Cardiac septum (tissue), 1 donor: Measurements from ENCODE around the gene TMEM272. TPM values are rescaled to one million over a fixed set of nuclear protein-coding genes. Genes with fewer than 3 reads are reported as not detected.

Experiments
- DNase-seq: peaks from one replicate; pipeline ENCODE4 v3.0.0-alpha.2; 2020; ENCODE audit warnings: low spot score
- intact Hi-C: fragments of 100-400 bp; cut with DNase I; formaldehyde crosslinking; loops from one replicate; pipeline ENCODE4 v1.14.0; 2022
- long read RNA-seq: library from polyadenylated mRNA; unstranded; transcript quantifications from one replicate; pipeline ENCODE4 v2.0.0, GENCODE V29; 2021
- total RNA-seq: library from RNA; stranded (reverse); fragmentation: NEBNext Ultra II Directional; extraction: Animal tissue kit (Norgen Biotek cat#: 25700); gene quantifications from one replicate; pipeline ENCODE4 v1.2.1, GENCODE V29; 2021
- donor health status: DM: no; HTN: no; CAD: no.

The TMEM272 gene, protein sequence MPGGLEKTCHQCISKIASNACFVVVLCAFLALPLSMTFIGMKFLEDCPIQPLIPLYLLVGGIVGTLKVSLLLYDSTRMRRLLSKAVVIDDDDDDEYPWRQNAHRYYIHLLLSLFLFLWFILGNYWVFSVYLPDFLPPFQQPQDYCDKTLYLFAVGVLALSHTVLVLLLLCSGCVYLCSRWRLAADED
- total RNA-seq: 1.7 TPM
- long read RNA-seq, partial matches to known transcripts: 2 of 3 reads
- long read RNA-seq, other reads (novel, unspliced or antisense): 1 of 3 reads

- intact Hi-C loops: loop anchor here (5.0 kb wide), 1 partner anchor 282 kb away; the partner anchor contains the start of gene NEK5
- peak; percentile 82 for DNase-seq
Observed at GRCh38 chr13:51844862-51845573, at the start of gene TMEM272. TSS of gene TMEM272 (minus strand) at chr13:51845177. CDS start at chr13:51838530, 6,647 bp downstream.

GRCh38 chr13:51894239-51894638 is 49.3 kb upstream of the TMEM272 start:
- intact Hi-C loops: no loop called here
- DNase-seq: no peak

DNA sequence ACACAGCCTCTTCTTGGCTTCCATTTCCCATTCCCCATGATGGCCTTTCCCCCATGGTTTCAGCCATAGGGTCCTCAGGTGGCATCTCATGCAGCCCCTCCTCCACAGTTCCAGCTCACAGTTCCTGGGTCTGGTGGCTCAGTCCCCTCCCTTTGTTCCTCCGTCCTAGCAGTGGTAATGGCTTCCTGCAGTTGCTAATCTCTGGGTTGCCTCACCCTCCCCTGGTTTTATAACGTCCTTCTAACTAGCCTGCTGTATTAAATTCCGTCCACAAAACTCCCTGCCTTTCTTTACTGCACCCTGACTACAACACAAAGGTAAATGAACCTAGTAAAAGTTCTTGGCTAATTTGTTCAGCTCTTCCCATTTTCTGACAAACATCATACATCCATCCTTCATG is 47.7 kb upstream of the TMEM272 start:
- no peak for DNase-seq
- intact Hi-C loops: no loop called here

DNA sequence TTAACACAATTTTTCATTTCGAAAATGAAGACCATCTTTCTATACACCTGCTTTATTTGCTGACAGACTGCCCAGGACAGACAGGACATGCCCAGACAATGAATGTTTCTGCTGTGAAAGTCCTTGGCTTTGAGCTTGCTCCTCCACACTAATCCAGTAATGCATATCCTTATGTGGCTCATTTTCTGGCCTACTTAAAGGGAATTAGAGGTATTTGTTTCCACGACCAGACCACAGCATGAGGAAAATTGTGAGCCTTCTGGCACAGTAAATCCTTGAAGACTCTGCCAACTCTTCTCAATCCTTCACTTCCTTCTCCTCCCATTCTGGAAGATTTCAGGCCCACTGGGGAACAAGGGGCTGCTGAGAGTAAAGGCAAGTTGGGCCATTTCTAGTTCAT is 42.5 kb upstream of the TMEM272 start:
- no peak for DNase-seq
- intact Hi-C loops: no loop called here

DNA sequence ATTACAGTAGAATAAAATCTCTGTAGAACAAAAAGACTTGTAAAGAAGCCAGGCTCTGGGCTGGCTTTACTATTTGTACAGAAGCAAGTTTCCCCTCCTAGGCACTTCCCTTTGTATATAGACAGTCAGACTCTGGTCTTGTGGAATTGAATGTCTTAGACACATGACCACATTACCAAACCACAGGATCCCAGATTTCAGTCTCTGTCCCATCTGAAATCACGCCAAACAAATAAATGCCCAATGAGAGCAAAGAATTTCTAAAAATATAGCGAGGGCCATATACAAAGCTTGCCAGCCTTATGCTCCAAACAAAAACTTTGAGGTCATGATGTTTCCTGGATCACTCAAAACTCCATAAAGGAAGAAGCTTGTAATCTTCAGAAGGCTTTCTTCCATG is 40.7 kb upstream of the TMEM272 start:
- no peak for DNase-seq
- intact Hi-C loops: no loop called here

DNA sequence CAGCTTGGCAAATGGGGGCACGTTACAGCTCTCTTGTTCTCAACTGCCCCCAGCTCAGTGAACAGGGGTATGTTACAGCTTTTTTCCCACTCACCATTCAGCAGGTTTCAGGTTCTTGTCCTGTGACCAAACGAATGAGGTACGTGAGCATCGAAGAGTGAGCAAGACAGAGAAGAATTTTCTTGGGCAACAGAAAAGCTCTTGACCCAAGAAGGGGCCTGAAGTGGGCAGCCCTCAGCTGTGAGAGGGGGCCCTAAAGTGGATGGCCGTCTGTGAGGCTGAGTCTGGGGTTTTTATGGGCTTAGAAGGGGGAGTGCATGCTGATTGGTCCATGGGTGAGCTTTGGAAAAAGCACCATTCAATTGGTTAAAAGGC is 38.2 kb upstream of the TMEM272 start:
- intact Hi-C loops: no loop called here
- no peak for DNase-seq

DNA sequence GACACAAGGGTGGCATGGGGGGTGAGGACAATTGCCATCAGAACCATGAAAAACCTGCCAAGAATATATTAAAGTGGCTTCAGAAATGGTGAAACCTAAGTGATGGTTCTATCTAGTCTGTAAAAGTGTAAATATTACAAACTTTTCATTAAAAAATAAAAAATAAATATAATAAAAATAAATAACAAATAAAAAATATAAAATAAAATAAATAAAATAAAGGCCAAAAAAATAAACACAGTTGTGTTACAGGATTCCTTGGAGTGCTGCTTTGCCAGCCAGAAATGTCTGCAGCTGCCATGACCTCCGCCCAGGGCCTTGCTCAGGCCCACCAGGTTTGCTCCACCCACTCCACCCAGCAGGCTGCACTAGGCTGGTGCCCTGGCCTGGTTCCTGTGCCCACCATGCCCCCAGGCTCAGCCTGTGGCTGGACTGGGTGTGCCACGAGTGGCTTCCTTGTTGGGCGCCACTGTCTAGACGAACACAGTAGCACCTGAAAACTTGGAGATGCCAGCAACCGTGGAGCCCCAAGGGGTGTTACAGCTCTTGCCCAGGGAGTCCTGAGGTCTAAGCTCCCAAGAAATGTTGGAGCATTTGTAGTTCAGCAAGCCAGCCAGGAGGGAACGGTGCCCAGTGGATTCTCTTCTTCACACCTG is 37.7 kb upstream of the TMEM272 start:
- no peak for DNase-seq
- intact Hi-C loops: no loop called here

DNA sequence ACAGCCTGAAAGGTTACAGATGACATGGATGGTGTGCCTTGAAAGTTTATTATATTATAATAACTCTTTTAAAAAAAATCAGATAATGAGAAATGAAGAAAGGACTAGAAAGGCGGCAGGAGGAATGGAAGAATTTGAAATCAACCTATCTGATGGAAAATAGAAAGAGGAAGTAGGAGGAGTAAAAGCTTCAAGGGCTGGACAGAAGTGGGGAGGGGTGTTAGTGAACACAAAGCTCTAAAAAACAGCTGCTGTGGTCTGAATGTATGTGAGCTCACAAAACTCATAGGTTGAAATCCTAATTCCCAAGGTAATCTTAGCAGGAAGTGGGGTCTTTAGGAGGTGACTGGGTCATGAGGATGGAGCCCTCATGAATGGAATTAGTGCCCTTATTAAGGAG is 36.3 kb upstream of the TMEM272 start:
- no peak for DNase-seq
- intact Hi-C loops: no loop called here

GRCh38 chr13:51879133-51879532 is 34.2 kb upstream of the TMEM272 start:
- intact Hi-C loops: no loop called here
- DNase-seq: no peak

DNA sequence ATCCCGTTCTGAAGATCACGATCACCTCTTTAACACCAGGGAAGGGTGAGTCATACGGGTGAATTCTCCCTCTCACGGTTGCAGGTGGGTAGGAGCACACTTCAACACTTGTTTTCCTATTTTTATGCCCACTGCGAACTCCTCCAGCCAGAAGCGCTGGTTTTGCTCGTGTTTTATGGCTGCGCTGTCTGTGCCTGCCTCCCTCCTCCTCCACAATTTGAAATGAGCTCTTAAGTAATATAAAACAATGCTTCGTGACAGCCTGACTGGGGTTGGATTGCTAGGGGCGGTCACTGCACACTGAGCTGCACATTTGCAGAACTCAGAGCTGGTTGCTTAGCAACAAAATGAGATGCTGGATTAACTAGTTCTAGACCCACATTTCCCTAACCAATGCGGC is 29.7 kb upstream of the TMEM272 start:
- intact Hi-C loops: no loop called here
- DNase-seq: no peak

DNA sequence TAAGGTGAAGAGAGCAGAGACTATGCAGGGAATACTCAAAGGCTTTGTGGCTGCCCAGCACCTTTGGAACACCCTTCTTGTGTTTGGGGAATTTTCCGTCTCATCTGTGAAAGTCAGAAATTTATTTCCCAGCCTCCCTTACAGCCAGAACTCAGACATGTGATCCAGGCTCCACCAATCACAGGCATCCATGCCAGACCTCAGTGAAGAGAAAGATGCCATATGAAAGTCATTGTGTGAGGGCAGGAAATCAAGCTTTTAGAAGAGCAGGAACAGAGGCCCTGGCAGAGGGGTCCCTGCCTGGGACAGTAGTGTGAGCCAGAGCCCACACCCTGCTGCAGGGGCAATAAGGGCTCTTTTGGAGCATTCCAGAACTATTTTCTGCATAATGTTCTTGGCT is 28.9 kb upstream of the TMEM272 start:
- no peak for DNase-seq
- intact Hi-C loops: no loop called here

GRCh38 chr13:51873117-51873798 is 28.3 kb upstream of the TMEM272 start:
- DNase-seq: no peak
- intact Hi-C loops: no loop called here

- intact Hi-C loops: no loop called here
- no peak for DNase-seq
Observed at GRCh38 chr13:51870616-51871015, 25.6 kb upstream of the TMEM272 start.

DNA sequence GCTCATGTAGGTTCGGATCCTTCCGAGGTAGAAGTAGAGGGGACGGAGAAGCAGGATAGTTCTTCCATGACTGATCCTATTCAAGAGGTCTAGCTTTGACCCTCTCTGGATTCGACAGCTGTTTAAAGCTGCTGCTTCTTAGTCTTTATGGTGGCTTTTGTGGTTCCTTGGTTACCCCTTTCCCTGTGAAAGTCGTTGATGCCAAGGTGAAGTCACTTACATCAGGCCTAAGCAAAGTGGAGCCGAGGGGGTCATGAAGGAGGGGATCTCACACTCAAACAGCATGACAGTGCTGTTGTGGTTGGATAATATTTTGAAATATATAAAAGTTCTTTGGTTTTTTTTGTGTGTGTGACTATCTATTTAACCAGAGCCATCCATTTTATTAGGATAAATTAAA is 24.9 kb upstream of the TMEM272 start:
- no peak for DNase-seq

DNA sequence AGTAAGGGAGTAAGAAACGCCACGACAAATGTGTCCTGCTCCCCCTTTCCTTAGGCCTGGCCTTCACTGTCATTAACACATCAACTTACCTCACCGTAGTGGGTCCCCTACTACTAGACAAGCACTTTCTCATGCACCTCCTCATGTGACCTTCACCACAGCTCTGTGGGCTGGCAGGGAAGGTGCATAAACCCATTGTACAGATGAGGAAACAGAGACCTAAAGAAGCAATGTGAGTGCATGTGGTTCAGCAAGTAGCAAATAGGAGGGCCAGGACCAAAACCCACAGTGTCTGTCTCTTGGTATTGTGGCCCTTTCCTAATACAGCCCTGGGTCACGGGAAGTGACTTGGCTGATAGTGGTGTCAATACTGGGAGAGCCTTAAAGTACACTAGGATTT is 22.1 kb upstream of the TMEM272 start:
- intact Hi-C loops: no loop called here
- no peak for DNase-seq

More for the DNA sequence above, 24.9 kb upstream of the TMEM272 start:
- intact Hi-C loops: no loop called here

- no peak for DNase-seq
- intact Hi-C loops: no loop called here
Observed at GRCh38 chr13:51865838-51866237, 20.9 kb upstream of the TMEM272 start.

DNA sequence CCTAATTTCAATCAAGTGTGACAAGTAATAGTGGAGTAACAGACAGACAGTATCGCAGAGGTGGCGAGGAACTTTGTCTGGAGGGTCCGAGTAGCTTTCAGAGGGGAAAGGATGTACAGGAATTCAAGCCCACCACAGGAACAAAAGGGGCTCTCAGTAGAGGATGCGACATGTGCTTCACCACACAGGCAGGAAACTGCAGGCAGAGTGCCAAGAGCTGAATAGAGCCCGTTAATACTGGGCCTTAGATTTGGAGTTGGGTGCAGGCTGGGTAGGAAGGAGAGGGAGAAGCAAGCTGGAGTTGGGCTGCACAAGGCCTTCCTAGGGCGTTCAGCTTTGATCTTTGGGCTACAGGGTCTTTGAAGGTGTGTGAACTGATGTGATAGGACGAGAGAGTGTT is 18.0 kb upstream of the TMEM272 start:
- intact Hi-C loops: no loop called here
- DNase-seq: no peak

DNA sequence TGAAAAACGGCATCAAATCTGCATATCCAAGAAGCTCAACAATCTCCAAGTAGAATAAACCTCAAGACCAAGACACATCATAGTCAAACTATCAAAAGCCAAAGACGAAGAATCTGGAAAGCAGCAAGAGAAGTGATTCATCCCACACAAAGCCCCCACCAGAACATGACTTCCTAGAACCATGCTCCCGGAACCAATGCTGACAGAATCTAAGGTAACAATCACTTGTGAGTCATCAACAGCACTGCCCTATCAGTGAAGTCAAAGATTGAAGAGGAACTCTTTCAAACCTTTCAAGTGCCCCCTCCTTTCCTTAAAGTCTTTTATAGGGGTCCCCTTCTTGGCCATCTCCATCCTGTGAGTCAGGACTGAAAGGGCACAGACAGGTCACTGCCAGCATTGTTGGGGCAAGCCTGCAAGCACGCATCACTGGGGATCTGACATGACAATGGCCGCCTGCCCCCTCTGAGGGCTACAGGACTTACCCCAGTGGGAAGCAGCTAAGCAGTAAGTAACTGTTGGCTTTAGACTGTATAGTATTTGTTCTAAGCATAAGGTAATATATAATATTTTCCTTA is 16.8 kb upstream of the TMEM272 start, which contains the start of gene CCDC70:
TSS of gene CCDC70 (plus strand) at position 247 of the 578 bp plus-strand sequence. CDS start 3,443 bp downstream, outside the sequence.
- intact Hi-C loops: no loop called here
- no peak for DNase-seq

DNA sequence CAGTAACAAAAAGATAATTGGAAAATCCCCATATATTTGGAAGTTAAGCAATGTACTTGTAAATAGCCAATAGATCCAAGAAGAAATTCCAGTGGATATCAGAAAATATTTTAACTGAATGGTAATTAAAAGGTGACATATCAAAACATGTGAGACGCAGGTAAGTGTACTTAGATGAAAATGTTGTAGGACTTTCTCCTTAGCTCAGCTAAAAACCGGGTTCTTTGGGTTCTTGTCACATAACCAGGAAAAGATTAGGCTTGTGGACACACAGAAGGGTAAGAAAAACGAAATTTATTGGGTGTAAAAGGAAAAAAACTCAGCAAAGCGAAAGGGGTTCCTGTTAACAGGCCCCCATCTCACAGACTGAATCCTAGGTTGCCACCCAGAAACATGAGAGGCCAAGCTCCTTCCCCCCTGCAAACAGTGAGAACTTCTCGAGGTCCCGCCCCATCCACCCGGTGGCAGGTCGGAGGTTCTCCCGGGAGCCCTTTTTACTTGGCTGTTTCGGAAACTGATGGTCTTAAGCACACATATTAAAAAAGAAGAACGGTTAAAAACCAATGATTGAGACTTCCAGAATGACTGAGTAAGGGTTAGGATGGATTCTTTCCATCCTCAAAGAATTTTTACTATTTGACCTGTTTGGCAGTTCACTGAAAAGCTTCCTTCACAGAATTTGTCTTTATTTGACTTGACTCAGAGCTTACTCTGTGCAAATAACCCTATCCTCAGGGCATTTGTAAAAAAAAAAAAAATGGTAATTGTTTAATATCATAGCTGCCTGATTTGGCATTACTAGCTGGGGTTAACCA is 13.7 kb upstream of the TMEM272 start:
- intact Hi-C loops: no loop called here
- DNase-seq: no peak
